ENCODE data around the gene CUL1.

DNA sequence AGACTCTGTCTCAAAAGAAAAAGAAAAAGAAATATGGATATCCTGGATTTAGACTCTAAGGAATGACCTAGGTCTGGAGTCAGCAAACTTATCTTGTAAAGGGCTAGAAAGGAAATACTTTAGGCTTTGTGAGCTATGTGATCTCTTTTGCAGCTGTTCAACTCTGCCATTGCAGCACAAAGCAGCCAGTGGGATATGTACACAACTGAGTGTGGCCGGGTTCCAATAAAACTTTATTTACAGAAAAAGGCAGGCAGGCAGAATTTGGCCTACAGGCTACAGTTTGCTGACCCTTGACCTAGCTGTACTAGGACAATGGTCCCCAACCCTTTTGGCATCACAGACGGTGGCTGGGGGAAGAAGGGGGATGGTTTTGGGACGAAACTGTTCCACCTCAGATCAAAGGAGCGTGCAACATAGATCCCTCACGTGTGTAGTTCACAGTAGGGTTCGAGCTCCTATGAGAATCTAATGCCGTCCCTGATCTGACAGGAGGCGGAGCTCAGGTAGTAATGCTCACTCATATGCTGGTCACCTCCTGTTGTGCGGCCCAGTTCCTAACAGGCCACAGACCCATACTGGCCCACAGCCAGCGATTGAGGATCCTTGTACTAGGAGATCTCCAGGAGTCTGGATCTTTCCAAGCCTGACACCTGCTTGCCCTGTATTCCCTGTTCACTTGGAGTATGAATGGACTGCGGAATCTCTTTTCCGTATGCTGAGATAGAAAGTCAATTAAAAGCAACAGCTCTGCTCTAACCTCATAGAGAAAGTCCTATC lies 63.0 kb downstream of the CUL1 start:
- TF ChIP-seq, protein P1, sequence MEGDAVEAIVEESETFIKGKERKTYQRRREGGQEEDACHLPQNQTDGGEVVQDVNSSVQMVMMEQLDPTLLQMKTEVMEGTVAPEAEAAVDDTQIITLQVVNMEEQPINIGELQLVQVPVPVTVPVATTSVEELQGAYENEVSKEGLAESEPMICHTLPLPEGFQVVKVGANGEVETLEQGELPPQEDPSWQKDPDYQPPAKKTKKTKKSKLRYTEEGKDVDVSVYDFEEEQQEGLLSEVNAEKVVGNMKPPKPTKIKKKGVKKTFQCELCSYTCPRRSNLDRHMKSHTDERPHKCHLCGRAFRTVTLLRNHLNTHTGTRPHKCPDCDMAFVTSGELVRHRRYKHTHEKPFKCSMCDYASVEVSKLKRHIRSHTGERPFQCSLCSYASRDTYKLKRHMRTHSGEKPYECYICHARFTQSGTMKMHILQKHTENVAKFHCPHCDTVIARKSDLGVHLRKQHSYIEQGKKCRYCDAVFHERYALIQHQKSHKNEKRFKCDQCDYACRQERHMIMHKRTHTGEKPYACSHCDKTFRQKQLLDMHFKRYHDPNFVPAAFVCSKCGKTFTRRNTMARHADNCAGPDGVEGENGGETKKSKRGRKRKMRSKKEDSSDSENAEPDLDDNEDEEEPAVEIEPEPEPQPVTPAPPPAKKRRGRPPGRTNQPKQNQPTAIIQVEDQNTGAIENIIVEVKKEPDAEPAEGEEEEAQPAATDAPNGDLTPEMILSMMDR (IDR thresholded peaks at IDR 0.05), result no peak
- no peak for TF ChIP-seq POLR2A (IDR thresholded peaks at IDR 0.05)

Measured in ovary (tissue), 3 donors.